ENCODE measurements around the gene BARX2.

DNA sequence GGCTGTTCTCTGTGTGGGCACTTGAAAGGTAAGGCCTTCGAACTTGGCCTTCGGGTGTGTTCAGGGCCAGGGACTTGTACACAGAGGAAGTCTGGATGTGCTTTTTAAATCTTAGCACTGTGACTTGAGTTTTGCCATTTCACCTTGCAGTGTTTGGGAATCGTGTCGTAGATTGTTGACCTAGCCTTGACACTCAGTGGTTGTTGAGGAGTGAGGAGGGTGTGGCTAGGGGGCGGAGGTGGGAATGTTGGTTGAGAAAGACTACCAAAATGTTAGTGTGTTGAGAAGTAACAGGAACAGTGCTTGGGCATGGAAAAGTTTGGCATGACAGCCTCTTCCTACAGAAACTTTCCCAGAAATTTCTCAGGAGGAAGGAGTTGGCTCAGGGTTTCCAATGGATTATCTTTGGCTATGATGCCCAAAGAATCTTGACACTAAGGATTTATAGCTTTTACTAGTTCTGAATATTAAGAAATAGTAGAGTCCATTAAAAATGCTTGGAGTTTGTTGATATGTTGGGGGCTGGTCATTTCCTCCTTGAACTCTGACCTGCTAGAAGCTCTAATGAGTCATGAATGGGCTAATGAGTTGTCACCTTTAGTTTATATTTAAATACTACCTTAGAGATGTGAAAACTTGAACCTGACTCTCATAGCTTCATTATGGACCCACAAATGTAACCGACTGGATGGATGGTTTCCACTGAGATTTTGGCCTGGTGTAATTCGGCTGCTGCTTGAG is 40.6 kb downstream of the BARX2 start:
- no peak for TF ChIP-seq CTCF (IDR thresholded peaks at IDR 0.05; ENCODE audit: low read length)
- TF ChIP-seq EZH2 (IDR thresholded peaks at IDR 0.05; ENCODE audit: borderline replicate concordance, low read length), result no peak
